Type B pancreatic cell (in vitro differentiated cells): ENCODE data around the gene PUS10. TPM values are rescaled to one million over a fixed set of nuclear protein-coding genes. Genes with fewer than 3 reads are reported as not detected.
"Not testable (repeated sequence)": the region's sequence is repeated elsewhere in the genome, so short reads cannot be mapped to it uniquely, and the experiment has no call there.

ENCODE experiments used
- DNase-seq: peaks from one replicate; pipeline ENCODE4 v3.0.0; 2021; ENCODE audit warnings: mixed read lengths; ENCODE audit not compliant: unreplicated experiment; ENCODE audit errors: extremely low spot score
- H3K27ac Mint-ChIP-seq: 2 replicates; pipeline ENCODE4 v1.8.0; 2021; ENCODE audit warnings: mild to moderate bottlenecking, mixed read lengths
- H3K27me3 Mint-ChIP-seq: 2 replicates; pipeline ENCODE4 v1.8.0; 2021; ENCODE audit warnings: mixed read lengths
- H3K36me3 Mint-ChIP-seq: 2 replicates; pipeline ENCODE4 v1.8.0; 2021; ENCODE audit warnings: mixed read lengths
- H3K4me1 Mint-ChIP-seq: one replicate; pipeline ENCODE4 v1.8.0; 2021; ENCODE audit warnings: mixed read lengths; ENCODE audit not compliant: unreplicated experiment
- H3K4me3 Mint-ChIP-seq: 2 replicates; pipeline ENCODE4 v1.8.0; 2021; ENCODE audit warnings: mild to moderate bottlenecking, mixed read lengths
- H3K9me3 Mint-ChIP-seq: 2 replicates; pipeline ENCODE4 v1.8.0; 2021; ENCODE audit warnings: mixed read lengths
- CTCF ChIP-seq: fragments of 200-600 bp; sonication (generic); conservative IDR thresholded peaks from 2 replicates; pipeline ENCODE4 v1.5.0; 2021; ENCODE audit warnings: antibody characterized with exemption, mild to moderate bottlenecking
- total RNA-seq: library from RNA; stranded (reverse); gene quantifications from 2 replicates; pipeline ENCODE4 v1.2.1, GENCODE V29; 2021; ENCODE audit warnings: low replicate concordance

The PUS10 gene
- total RNA-seq, 1 donor from 2014 or later = 6.3 TPM

GRCh38 chr2:60939622-60940021, 78.4 kb downstream of the PUS10 start:
- Mint-ChIP-seq H3K4me1 (no peaks in the 10 kb centered on the region), H3K27ac (no peak overlapping the region)

GRCh38 chr2:60938301-60938700, 79.8 kb downstream of the PUS10 start:
- H3K4me3 Mint-ChIP-seq = no peak overlapping the region
- H3K36me3 Mint-ChIP-seq = peaks cover 7% of the 10 kb centered on the region
- H3K9me3 Mint-ChIP-seq = no peaks in the 10 kb centered on the region
- no peaks in the 10 kb centered on the region for H3K4me1 Mint-ChIP-seq
- DNase-seq = no peak
- no peak for TF ChIP-seq CTCF
- H3K27ac Mint-ChIP-seq = no peak overlapping the region
- H3K27me3 Mint-ChIP-seq = no peaks in the 10 kb centered on the region

More at GRCh38 chr2:60939622-60940021, 78.4 kb downstream of the PUS10 start:
- H3K9me3 Mint-ChIP-seq = no peaks in the 10 kb centered on the region
- H3K36me3 Mint-ChIP-seq = peaks cover 7% of the 10 kb centered on the region
- H3K27me3 Mint-ChIP-seq = no peaks in the 10 kb centered on the region
- H3K4me3 Mint-ChIP-seq = no peak overlapping the region
- TF ChIP-seq CTCF = no peak
- DNase-seq = no peak

GRCh38 chr2:60936757-60937156, 81.3 kb downstream of the PUS10 start:
- Mint-ChIP-seq H3K9me3 (no peaks in the 10 kb centered on the region), H3K4me1 (no peaks in the 10 kb centered on the region), H3K4me3 (no peak overlapping the region), H3K27ac (no peak overlapping the region), H3K36me3 (peaks cover 12% of the 10 kb centered on the region), H3K27me3 (no peaks in the 10 kb centered on the region)
- no peak for TF ChIP-seq CTCF
- DNase-seq = no peak

- no peaks in the 10 kb centered on the region for H3K4me1 Mint-ChIP-seq
- H3K9me3 Mint-ChIP-seq = no peaks in the 10 kb centered on the region
- no peak overlapping the region for H3K27ac Mint-ChIP-seq
- H3K4me3 Mint-ChIP-seq = no peak overlapping the region
- no peak for TF ChIP-seq CTCF
- H3K36me3 Mint-ChIP-seq = peaks cover 12% of the 10 kb centered on the region
- no peaks in the 10 kb centered on the region for H3K27me3 Mint-ChIP-seq
- no peak for DNase-seq
Observed at GRCh38 chr2:60934165-60934722, 83.8 kb downstream of the PUS10 start.

GRCh38 chr2:60932954-60933353, 85.1 kb downstream of the PUS10 start:
- H3K36me3 Mint-ChIP-seq = peaks cover 12% of the 10 kb centered on the region
- H3K4me3 Mint-ChIP-seq = no peak overlapping the region
- H3K27me3 Mint-ChIP-seq = no peaks in the 10 kb centered on the region

GRCh38 chr2:60932061-60932460, 86.0 kb downstream of the PUS10 start:
- not testable (repeated sequence) for H3K27ac Mint-ChIP-seq, H3K4me3 Mint-ChIP-seq, DNase-seq, H3K4me1 Mint-ChIP-seq, H3K9me3 Mint-ChIP-seq, H3K27me3 Mint-ChIP-seq
- peaks cover 19% of the 10 kb centered on the region for H3K36me3 Mint-ChIP-seq

More at GRCh38 chr2:60932954-60933353, 85.1 kb downstream of the PUS10 start:
- DNase-seq = no peak
- Mint-ChIP-seq H3K27ac (no peak overlapping the region), H3K9me3 (no peaks in the 10 kb centered on the region), H3K4me1 (no peaks in the 10 kb centered on the region)
- no peak for TF ChIP-seq CTCF
